ENCODE measurements around the gene TRIM39. TPM values are rescaled to one million over a fixed set of nuclear protein-coding genes. Genes with fewer than 3 reads are reported as not detected.

TRIM39 gene
- total RNA-seq, 4 donors from 2014 or later: 3.2 to 29.7 (median 18.7) TPM

- Histone ChIP-seq H3K9me3 (no peaks in the 10 kb centered on the region), H3K4me1 (no peaks in the 10 kb centered on the region), H3K36me3 (no peaks in the 10 kb centered on the region), H3K27ac (peak overlapping the region in 1 of 2 donors; percentile 92), H3K27me3 (no peaks in the 10 kb centered on the region), H3K4me3 (peak overlapping the region; percentile 74 to 99)
- DNase-seq: no peak
- TF ChIP-seq CTCF (IDR thresholded peaks at IDR 0.05): no peak
- no peak for TF ChIP-seq POLR2A (IDR thresholded peaks at IDR 0.05)
- intact Hi-C loops (cut with DNase I; ENCODE audit: low total_unique reads): no loop called here
These were observed 19.1 kb downstream of the TRIM39 start for GRCh38 chr6:30345852-30346251.

GRCh38 chr6:30348957-30349356 is 22.2 kb downstream of the TRIM39 start:
- no peak for DNase-seq

GRCh38 chr6:30349421-30350177 is 22.9 kb downstream of the TRIM39 start:
- Histone ChIP-seq H3K4me3 (no peak overlapping the region), H3K9me3 (no peaks in the 10 kb centered on the region), H3K4me1 (no peaks in the 10 kb centered on the region), H3K27me3 (no peaks in the 10 kb centered on the region), H3K27ac (no peak overlapping the region), H3K36me3 (no peaks in the 10 kb centered on the region)
- TF ChIP-seq POLR2A (IDR thresholded peaks at IDR 0.05) (no peak), CTCF (IDR thresholded peaks at IDR 0.05) (no peak)
- DNase-seq: no peak
- intact Hi-C loops (cut with DNase I; ENCODE audit: low total_unique reads): no loop called here

More at GRCh38 chr6:30348957-30349356, 22.2 kb downstream of the TRIM39 start:
- Histone ChIP-seq H3K9me3 (no peaks in the 10 kb centered on the region), H3K27me3 (no peaks in the 10 kb centered on the region), H3K36me3 (no peaks in the 10 kb centered on the region), H3K4me1 (no peaks in the 10 kb centered on the region), H3K27ac (no peak overlapping the region), H3K4me3 (no peak overlapping the region)
- TF ChIP-seq POLR2A (IDR thresholded peaks at IDR 0.05): no peak
- no peak for TF ChIP-seq CTCF (IDR thresholded peaks at IDR 0.05)
- intact Hi-C loops (cut with DNase I; ENCODE audit: low total_unique reads): no loop called here

GRCh38 chr6:30350524-30350923 is 23.8 kb downstream of the TRIM39 start:
- H3K9me3 ChIP-seq: no peaks in the 10 kb centered on the region
- DNase-seq: no peak
- no peaks in the 10 kb centered on the region for H3K4me1 ChIP-seq
- H3K36me3 ChIP-seq: no peaks in the 10 kb centered on the region
- H3K4me3 ChIP-seq: no peak overlapping the region
- H3K27me3 ChIP-seq: no peaks in the 10 kb centered on the region
- H3K27ac ChIP-seq: no peak overlapping the region
- no peak for TF ChIP-seq CTCF (IDR thresholded peaks at IDR 0.05)
- TF ChIP-seq POLR2A (IDR thresholded peaks at IDR 0.05): no peak
- intact Hi-C loops (cut with DNase I; ENCODE audit: low total_unique reads): no loop called here

- intact Hi-C loops (cut with DNase I; ENCODE audit: low total_unique reads): no loop called here
- DNase-seq: no peak
- Histone ChIP-seq H3K27me3 (no peaks in the 10 kb centered on the region), H3K27ac (no peak overlapping the region), H3K4me3 (no peak overlapping the region), H3K9me3 (no peaks in the 10 kb centered on the region), H3K36me3 (no peaks in the 10 kb centered on the region), H3K4me1 (no peaks in the 10 kb centered on the region)
- TF ChIP-seq CTCF (IDR thresholded peaks at IDR 0.05) (no peak), POLR2A (IDR thresholded peaks at IDR 0.05) (no peak)
These were observed 25.8 kb downstream of the TRIM39 start for GRCh38 chr6:30352550-30352949.

All from uterus (tissue), 4 donors.